MM.1S (cell line): Measurements from ENCODE around the gene PER1.

Source experiments
- DNase-seq: peaks from one replicate; pipeline ENCODE4 v3.0.0-alpha.2; 2015
- H2AFZ ChIP-seq: fragments of 300-600 bp; sonication (generic); 2 replicates; pipeline ENCODE4 v1.6.0; 2016; ENCODE audit warnings: antibody characterized with exemption, low read length
- H3F3A ChIP-seq: fragments of 300-600 bp; sonication (generic); 2 replicates; pipeline ENCODE4 v1.6.1; 2016; ENCODE audit warnings: mild to moderate bottlenecking, antibody characterized with exemption, low read length, moderate library complexity, mixed read lengths; ENCODE audit not compliant: insufficient read depth
- H3K27ac ChIP-seq: fragments of 300-600 bp; sonication (generic); 2 replicates; pipeline ENCODE4 v1.5.1; 2016; ENCODE audit warnings: mild to moderate bottlenecking, low read length
- H3K27me3 ChIP-seq: fragments of 300-600 bp; sonication (generic); replicated peaks from 2 replicates; pipeline ENCODE4 v1.6.0; 2016; ENCODE audit warnings: low read length; ENCODE audit not compliant: insufficient read depth
- H3K36me3 ChIP-seq: fragments of 300-600 bp; sonication (generic); replicated peaks from 2 replicates; pipeline ENCODE4 v1.6.1; 2016; ENCODE audit warnings: mild to moderate bottlenecking, low read length, mixed read lengths; ENCODE audit not compliant: insufficient read depth
- H3K4me1 ChIP-seq: fragments of 300-600 bp; sonication (generic); 2 replicates; pipeline ENCODE4 v1.6.1; 2016; ENCODE audit warnings: low read length, mixed read lengths
- H3K4me2 ChIP-seq: fragments of 300-600 bp; sonication (generic); 2 replicates; pipeline ENCODE4 v1.6.0; 2016; ENCODE audit warnings: low read depth, low read length
- H3K4me3 ChIP-seq: fragments of 300-600 bp; sonication (generic); 2 replicates; pipeline ENCODE4 v1.5.1; 2016; ENCODE audit warnings: low read length, mixed read lengths
- H3K79me2 ChIP-seq: fragments of 300-600 bp; sonication (generic); 2 replicates; pipeline ENCODE4 v1.6.1; 2016; ENCODE audit warnings: mixed run types, low read length, mixed read lengths
- H3K9ac ChIP-seq: fragments of 300-600 bp; sonication (generic); 2 replicates; pipeline ENCODE4 v1.6.1; 2016; ENCODE audit warnings: low read length, mixed read lengths
- H3K9me2 ChIP-seq: fragments of 300-600 bp; sonication (generic); replicated peaks from 2 replicates; pipeline ENCODE4 v1.6.1; 2016; ENCODE audit warnings: mild to moderate bottlenecking, low read length, mixed read lengths; ENCODE audit not compliant: insufficient read depth
- H3K9me3 ChIP-seq: fragments of 300-600 bp; sonication (generic); replicated peaks from 2 replicates; pipeline ENCODE4 v1.6.1; 2016; ENCODE audit warnings: mild to moderate bottlenecking, low read length, mixed read lengths; ENCODE audit not compliant: insufficient read depth
- H4K20me1 ChIP-seq: fragments of 300-600 bp; sonication (generic); 2 replicates; pipeline ENCODE4 v1.6.1; 2016; ENCODE audit warnings: mild to moderate bottlenecking, low read length, moderate library complexity, mixed read lengths; ENCODE audit not compliant: insufficient read depth
- EZH2 ChIP-seq: fragments of 300-600 bp; sonication (generic); optimal IDR thresholded peaks from 2 replicates; pipeline ENCODE3; 2017; ENCODE audit warnings: low read depth, mild to moderate bottlenecking, antibody characterized with exemption, low read length, mixed read lengths
- EZH2phosphoT487 ChIP-seq: fragments of 300-600 bp; sonication (generic); IDR thresholded peaks from 2 replicates; pipeline ENCODE4 v1.6.1; 2018; ENCODE audit warnings: antibody characterized with exemption, low read length
- TF ChIP-seq, protein P1 (sequence below): fragments of 300-600 bp; sonication (generic); IDR thresholded peaks from 2 replicates; pipeline ENCODE4 v1.5.1; 2016; ENCODE audit warnings: antibody characterized with exemption, low read length, mixed read lengths

PER1 gene

DNA sequence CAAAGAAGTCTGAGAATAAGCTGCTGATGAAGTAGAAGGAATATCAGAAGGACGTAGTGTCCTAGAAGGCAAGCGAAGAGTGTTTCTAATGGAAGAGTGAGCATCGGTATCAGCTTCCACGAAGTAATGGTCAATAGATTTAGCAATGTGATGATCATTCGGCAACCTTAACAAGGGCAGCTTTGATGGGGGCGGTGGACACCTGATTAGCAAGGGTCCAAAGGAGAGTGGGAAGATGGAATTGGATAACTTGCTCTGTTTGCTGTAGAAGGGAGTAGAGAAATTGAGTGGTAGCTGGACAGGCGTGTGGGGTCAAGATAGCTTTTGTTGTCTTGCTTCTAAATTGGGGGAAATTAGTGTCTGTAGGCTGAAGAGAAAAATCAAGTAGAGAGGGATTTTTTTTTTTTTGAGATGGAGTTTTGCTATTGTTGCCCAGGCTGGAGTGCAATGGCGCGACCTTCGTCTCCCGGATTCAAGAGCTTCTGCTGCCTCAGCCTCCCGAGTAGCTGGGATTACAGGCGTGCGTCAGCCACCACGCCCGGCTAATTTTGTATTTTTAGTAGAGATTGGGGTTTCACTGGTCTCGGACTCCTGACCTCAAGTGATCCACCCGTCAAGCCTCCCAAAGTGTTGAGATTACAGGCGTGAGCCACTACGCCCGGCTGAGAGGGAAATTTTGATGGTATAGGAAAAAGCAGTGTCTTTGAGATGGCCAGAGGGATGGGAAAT lies 14.4 kb downstream of the PER1 start:
- Histone ChIP-seq H3K79me2 (no peaks in the 10 kb centered on the region), H3K27ac (peak overlapping the region; percentile 86; the same call in 1 of the 2 replicates), H3K9ac (peak overlapping the region; percentile 44; the same call in 1 of the 2 replicates), H3K9me2 (no peaks in the 10 kb centered on the region), H3K27me3 (peaks cover 22% of the 10 kb centered on the region), H3K36me3 (no peaks in the 10 kb centered on the region), H4K20me1 (no peaks in the 10 kb centered on the region), H2AFZ (peak overlapping the region; percentile 16), H3K4me1 (peaks cover 7% of the 10 kb centered on the region), H3K4me3 (peak overlapping the region; percentile 59), H3K4me2 (peak overlapping the region; percentile 94), H3F3A (peaks cover 24% of the 10 kb centered on the region), H3K9me3 (no peaks in the 10 kb centered on the region)
- no peak for DNase-seq
- TF ChIP-seq, protein P1, sequence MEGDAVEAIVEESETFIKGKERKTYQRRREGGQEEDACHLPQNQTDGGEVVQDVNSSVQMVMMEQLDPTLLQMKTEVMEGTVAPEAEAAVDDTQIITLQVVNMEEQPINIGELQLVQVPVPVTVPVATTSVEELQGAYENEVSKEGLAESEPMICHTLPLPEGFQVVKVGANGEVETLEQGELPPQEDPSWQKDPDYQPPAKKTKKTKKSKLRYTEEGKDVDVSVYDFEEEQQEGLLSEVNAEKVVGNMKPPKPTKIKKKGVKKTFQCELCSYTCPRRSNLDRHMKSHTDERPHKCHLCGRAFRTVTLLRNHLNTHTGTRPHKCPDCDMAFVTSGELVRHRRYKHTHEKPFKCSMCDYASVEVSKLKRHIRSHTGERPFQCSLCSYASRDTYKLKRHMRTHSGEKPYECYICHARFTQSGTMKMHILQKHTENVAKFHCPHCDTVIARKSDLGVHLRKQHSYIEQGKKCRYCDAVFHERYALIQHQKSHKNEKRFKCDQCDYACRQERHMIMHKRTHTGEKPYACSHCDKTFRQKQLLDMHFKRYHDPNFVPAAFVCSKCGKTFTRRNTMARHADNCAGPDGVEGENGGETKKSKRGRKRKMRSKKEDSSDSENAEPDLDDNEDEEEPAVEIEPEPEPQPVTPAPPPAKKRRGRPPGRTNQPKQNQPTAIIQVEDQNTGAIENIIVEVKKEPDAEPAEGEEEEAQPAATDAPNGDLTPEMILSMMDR: no peak
- TF ChIP-seq EZH2phosphoT487: no peak
- no peak for TF ChIP-seq EZH2

DNA sequence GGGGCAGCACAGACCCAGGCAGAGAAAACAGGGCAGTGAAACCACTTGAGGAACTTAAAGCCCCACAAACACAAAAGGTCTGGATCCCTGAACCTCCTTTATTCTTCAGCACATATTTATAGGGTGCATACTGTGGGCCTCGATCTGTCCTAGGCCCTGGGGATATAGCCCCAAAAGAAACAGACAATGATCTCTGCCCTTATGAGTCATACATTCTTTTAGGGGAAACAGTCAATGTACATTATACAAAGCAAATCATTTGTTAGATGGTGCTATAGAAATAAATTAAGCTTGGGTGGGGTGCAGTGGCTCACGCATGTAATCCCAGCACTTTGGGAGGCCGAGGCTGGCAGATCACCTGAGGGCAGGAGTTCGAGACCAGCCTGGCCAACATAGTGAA lies 18.3 kb downstream of the PER1 start:
- Histone ChIP-seq H3K79me2 (no peaks in the 10 kb centered on the region), H2AFZ (no peak overlapping the region), H3F3A (peaks cover 9% of the 10 kb centered on the region), H3K27ac (no peak overlapping the region), H3K36me3 (no peaks in the 10 kb centered on the region), H3K4me2 (no peak overlapping the region), H3K4me1 (peaks cover 7% of the 10 kb centered on the region), H3K9ac (no peak overlapping the region), H3K9me3 (no peaks in the 10 kb centered on the region), H3K4me3 (no peak overlapping the region), H3K9me2 (no peaks in the 10 kb centered on the region), H3K27me3 (peaks cover 55% of the 10 kb centered on the region), H4K20me1 (no peaks in the 10 kb centered on the region)
- no peak for DNase-seq
- TF ChIP-seq, protein P1: no peak
- no peak for TF ChIP-seq EZH2
- no peak for TF ChIP-seq EZH2phosphoT487

DNA sequence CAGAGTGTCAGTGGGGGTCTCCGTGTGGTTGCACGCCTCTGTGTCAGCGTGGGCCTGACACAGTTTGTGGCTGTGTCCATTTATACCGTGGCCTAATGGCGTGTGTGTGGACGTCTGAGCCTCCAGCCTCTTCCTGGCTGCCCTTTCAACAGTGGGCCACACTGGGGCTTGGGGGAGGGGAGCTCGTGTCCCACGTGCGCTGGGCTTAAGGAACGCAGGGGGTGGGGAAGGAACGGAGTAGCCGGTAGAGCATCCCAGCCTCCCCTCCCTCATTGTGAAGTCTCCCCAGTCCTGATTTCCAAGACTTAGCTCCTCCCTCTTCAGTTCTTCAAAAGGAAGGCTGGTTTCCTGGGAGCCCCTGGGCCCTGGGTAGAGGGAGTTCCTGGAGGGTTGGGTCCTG lies 18.8 kb downstream of the PER1 start:
- no peak overlapping the region for H3K27ac ChIP-seq
- H3F3A ChIP-seq: peaks cover 4% of the 10 kb centered on the region
- H4K20me1 ChIP-seq: no peaks in the 10 kb centered on the region
- H3K4me2 ChIP-seq: no peak overlapping the region
- H2AFZ ChIP-seq: no peak overlapping the region
- H3K27me3 ChIP-seq: peaks cover 60% of the 10 kb centered on the region
- no peak overlapping the region for H3K9ac ChIP-seq
- no peaks in the 10 kb centered on the region for H3K9me3 ChIP-seq
- no peaks in the 10 kb centered on the region for H3K36me3 ChIP-seq
- peaks cover 7% of the 10 kb centered on the region for H3K4me1 ChIP-seq
- no peak overlapping the region for H3K4me3 ChIP-seq
- no peaks in the 10 kb centered on the region for H3K79me2 ChIP-seq
- TF ChIP-seq EZH2: no peak
- TF ChIP-seq, protein P1: no peak
- TF ChIP-seq EZH2phosphoT487: no peak
- DNase-seq: no peak
- H3K9me2 ChIP-seq: no peaks in the 10 kb centered on the region
